ENCODE results near the gene SYPL2.

SYPL2 gene

DNA sequence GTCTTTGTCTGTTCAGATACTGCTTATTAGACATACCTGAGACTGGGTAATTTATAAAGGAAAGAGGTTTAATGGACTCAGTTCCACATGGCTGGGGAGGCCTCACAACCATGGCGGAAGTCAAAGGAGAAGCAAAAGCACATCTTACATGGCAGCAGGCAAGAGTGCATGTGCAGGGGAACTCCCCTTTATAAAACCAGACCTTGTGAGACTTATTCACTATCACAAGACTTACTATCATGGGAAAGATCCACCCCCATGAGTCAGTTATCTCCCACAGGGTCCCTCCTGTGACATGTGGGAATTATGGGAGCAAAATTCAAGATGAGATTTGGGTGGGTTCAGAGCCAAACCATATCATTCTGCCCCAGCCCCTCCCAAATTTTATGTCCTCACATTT is 33.0 kb upstream of the SYPL2 start:
- 0 out of 2 replicates have a peak, but pooled peaks cover 4% of the 10 kb centered on the region for H3K9me3 ChIP-seq (ENCODE audit: low read length)
- no peak for TF ChIP-seq EZH2 (IDR thresholded peaks at IDR 0.05; ENCODE audit: borderline replicate concordance, low read length)
- TF ChIP-seq, protein P1, sequence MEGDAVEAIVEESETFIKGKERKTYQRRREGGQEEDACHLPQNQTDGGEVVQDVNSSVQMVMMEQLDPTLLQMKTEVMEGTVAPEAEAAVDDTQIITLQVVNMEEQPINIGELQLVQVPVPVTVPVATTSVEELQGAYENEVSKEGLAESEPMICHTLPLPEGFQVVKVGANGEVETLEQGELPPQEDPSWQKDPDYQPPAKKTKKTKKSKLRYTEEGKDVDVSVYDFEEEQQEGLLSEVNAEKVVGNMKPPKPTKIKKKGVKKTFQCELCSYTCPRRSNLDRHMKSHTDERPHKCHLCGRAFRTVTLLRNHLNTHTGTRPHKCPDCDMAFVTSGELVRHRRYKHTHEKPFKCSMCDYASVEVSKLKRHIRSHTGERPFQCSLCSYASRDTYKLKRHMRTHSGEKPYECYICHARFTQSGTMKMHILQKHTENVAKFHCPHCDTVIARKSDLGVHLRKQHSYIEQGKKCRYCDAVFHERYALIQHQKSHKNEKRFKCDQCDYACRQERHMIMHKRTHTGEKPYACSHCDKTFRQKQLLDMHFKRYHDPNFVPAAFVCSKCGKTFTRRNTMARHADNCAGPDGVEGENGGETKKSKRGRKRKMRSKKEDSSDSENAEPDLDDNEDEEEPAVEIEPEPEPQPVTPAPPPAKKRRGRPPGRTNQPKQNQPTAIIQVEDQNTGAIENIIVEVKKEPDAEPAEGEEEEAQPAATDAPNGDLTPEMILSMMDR (IDR thresholded peaks at IDR 0.05; ENCODE audit: low read length): no peak
- no peak overlapping the region for H3K4me3 ChIP-seq (ENCODE audit: low read depth, low read length, poor library complexity, severe bottlenecking)
- no peak overlapping the region for H2AFZ ChIP-seq (ENCODE audit: low read length)
- no peaks in the 10 kb centered on the region; the same call in 1 of the 2 replicates for H3K36me3 ChIP-seq (ENCODE audit: insufficient read depth, low read length)
- no peaks in the 10 kb centered on the region for H3K4me1 ChIP-seq (ENCODE audit: insufficient read depth, low read length, severe bottlenecking)
- H3K79me2 ChIP-seq (ENCODE audit: insufficient read depth, low read length): no peaks in the 10 kb centered on the region
- H3K27me3 ChIP-seq (ENCODE audit: insufficient read depth, low read length): no peaks in the 10 kb centered on the region
- H3K27ac ChIP-seq (ENCODE audit: low read depth, low read length, poor library complexity, severe bottlenecking): no peak overlapping the region
- no peak overlapping the region for H3K9ac ChIP-seq (ENCODE audit: low read length)
- H4K20me1 ChIP-seq (ENCODE audit: insufficient read depth, low read length): no peaks in the 10 kb centered on the region
- no peaks in the 10 kb centered on the region for H3K9me2 ChIP-seq (ENCODE audit: low read depth, low read length)
- H3K4me2 ChIP-seq (ENCODE audit: low read length): no peak overlapping the region
- H3F3A ChIP-seq (ENCODE audit: insufficient read depth, low read length): no peaks in the 10 kb centered on the region

DNA sequence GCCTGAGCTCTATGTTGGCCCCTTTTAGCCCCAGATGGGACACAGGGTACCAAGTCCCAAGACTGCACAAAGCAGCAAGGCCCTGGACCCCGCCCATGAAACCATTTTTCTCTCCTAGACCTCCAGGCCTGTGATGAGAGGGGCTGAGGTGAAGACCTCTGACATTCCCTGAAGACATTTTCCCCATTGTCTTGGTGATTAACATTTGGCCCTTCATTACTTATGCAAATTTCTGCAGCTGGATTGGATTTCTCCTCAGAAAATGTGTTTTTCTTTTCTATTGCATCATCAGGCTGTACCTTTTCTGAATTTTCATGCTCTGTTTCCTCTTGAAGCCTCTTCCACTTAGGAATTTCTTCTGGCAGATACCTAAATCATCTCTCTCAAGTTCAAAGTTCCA is 31.9 kb upstream of the SYPL2 start:
- TF ChIP-seq, protein P1 (IDR thresholded peaks at IDR 0.05; ENCODE audit: low read length): no peak
- TF ChIP-seq EZH2 (IDR thresholded peaks at IDR 0.05; ENCODE audit: borderline replicate concordance, low read length): no peak
- no peaks in the 10 kb centered on the region for H4K20me1 ChIP-seq (ENCODE audit: insufficient read depth, low read length)
- no peak overlapping the region for H3K4me3 ChIP-seq (ENCODE audit: low read depth, low read length, poor library complexity, severe bottlenecking)
- H3K79me2 ChIP-seq (ENCODE audit: insufficient read depth, low read length): no peaks in the 10 kb centered on the region
- 0 out of 2 replicates have a peak, but pooled peaks cover 4% of the 10 kb centered on the region for H3K9me3 ChIP-seq (ENCODE audit: low read length)
- H3K36me3 ChIP-seq (ENCODE audit: insufficient read depth, low read length): no peaks in the 10 kb centered on the region; the same call in 1 of the 2 replicates
- H3K4me1 ChIP-seq (ENCODE audit: insufficient read depth, low read length, severe bottlenecking): no peaks in the 10 kb centered on the region
- H3K9me2 ChIP-seq (ENCODE audit: low read depth, low read length): no peaks in the 10 kb centered on the region
- H3K9ac ChIP-seq (ENCODE audit: low read length): no peak overlapping the region
- no peak overlapping the region for H3K4me2 ChIP-seq (ENCODE audit: low read length)
- H3F3A ChIP-seq (ENCODE audit: insufficient read depth, low read length): no peaks in the 10 kb centered on the region
- no peak overlapping the region for H2AFZ ChIP-seq (ENCODE audit: low read length)
- no peak overlapping the region for H3K27ac ChIP-seq (ENCODE audit: low read depth, low read length, poor library complexity, severe bottlenecking)
- H3K27me3 ChIP-seq (ENCODE audit: insufficient read depth, low read length): no peaks in the 10 kb centered on the region

DNA sequence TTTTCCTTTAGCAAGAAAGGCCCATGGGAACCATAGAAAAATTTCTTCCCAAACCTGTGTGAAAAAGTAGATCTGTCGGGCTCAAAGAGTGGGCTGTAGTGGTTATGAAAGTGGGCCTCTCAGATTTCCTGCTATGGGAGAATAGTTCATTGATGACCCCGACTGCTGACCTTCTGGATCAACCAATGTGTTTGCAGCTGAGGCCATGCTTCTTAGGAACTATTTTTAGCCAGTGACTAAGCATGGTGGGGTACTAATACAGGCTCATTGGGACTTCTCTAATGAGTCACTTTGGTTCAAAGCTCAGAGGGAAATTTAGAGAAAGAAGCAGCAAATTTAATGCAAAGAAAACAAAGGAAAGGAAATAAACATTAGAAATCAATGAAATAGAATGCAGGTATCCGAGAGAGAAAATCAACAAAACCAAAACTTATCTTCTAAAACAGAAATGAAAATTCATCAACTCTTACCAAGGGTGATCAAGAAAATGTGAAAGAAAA is 27.5 kb upstream of the SYPL2 start:
- Histone ChIP-seq H3F3A (ENCODE audit: insufficient read depth, low read length) (no peaks in the 10 kb centered on the region), H3K9me2 (ENCODE audit: low read depth, low read length) (no peaks in the 10 kb centered on the region), H3K79me2 (ENCODE audit: insufficient read depth, low read length) (no peaks in the 10 kb centered on the region), H4K20me1 (ENCODE audit: insufficient read depth, low read length) (no peaks in the 10 kb centered on the region), H3K4me2 (ENCODE audit: low read length) (no peak overlapping the region), H3K4me1 (ENCODE audit: insufficient read depth, low read length, severe bottlenecking) (no peaks in the 10 kb centered on the region), H3K27ac (ENCODE audit: low read depth, low read length, poor library complexity, severe bottlenecking) (no peak overlapping the region), H3K36me3 (ENCODE audit: insufficient read depth, low read length) (no peaks in the 10 kb centered on the region; the same call in 1 of the 2 replicates), H3K9me3 (ENCODE audit: low read length) (0 out of 2 replicates have a peak, but pooled peaks cover 4% of the 10 kb centered on the region), H3K9ac (ENCODE audit: low read length) (no peak overlapping the region), H3K4me3 (ENCODE audit: low read depth, low read length, poor library complexity, severe bottlenecking) (no peak overlapping the region), H2AFZ (ENCODE audit: low read length) (no peak overlapping the region), H3K27me3 (ENCODE audit: insufficient read depth, low read length) (no peaks in the 10 kb centered on the region)
- TF ChIP-seq EZH2 (IDR thresholded peaks at IDR 0.05; ENCODE audit: borderline replicate concordance, low read length): no peak
- TF ChIP-seq, protein P1 (IDR thresholded peaks at IDR 0.05; ENCODE audit: low read length): no peak
